Natural killer cell (primary cell): ENCODE results near the gene BECN2. TPM values are rescaled to one million over a fixed set of nuclear protein-coding genes. Genes with fewer than 3 reads are reported as not detected.

Experiments
- ATAC-seq, 3 donors: fragments of 150-1000 bp in 2 of 3; fragments of 200-7000 bp in 1 of 3; cut with Tn5 transposase; 1 replicate in 1 of 3; 2 replicates in 2 of 3; pipeline ENCODE4 v1.10.0; 2021; ENCODE audit warnings: mild to moderate bottlenecking in 2 of 3, moderate library complexity in 2 of 3
- DNase-seq, 2 donors: peaks; one replicate each; pipeline versions ENCODE4 v3.0.0 to v3.0.0-alpha.2; 2013 to 2021; ENCODE audit warnings: mixed read lengths in 1 of 2
- H3K27ac ChIP-seq: one replicate; pipeline ENCODE4 v1.5.1; 2013; ENCODE audit warnings: mild to moderate bottlenecking, low read length
- H3K27me3 ChIP-seq: one replicate; pipeline ENCODE4 v1.6.1; 2013; ENCODE audit warnings: low read length; ENCODE audit not compliant: control insufficient read depth, insufficient read depth
- H3K36me3 ChIP-seq: one replicate; pipeline ENCODE4 v1.6.1; 2013; ENCODE audit warnings: low read length; ENCODE audit not compliant: control insufficient read depth, insufficient read depth
- H3K4me1 ChIP-seq: one replicate; pipeline ENCODE4 v1.6.1; 2013; ENCODE audit warnings: low read length; ENCODE audit not compliant: control insufficient read depth, insufficient read depth
- H3K4me3 ChIP-seq: one replicate; pipeline ENCODE4 v1.5.1; 2013; ENCODE audit warnings: low read length
- H3K9me3 ChIP-seq: one replicate; pipeline ENCODE4 v1.6.1; 2013; ENCODE audit warnings: low read length; ENCODE audit not compliant: control insufficient read depth, insufficient read depth
- H3K27ac Mint-ChIP-seq, 2 donors: one replicate each; pipeline ENCODE4 v1.8.0; 2022; ENCODE audit warnings: mild to moderate bottlenecking in 2 of 2, mixed read lengths in 2 of 2, moderate library complexity in 1 of 2
- H3K27me3 Mint-ChIP-seq, 2 donors: one replicate each; pipeline ENCODE4 v1.8.0; 2022; ENCODE audit warnings: low read depth in 2 of 2, mixed read lengths in 2 of 2
- H3K36me3 Mint-ChIP-seq: one replicate; pipeline ENCODE4 v1.8.0; 2022; ENCODE audit warnings: mixed read lengths
- H3K4me1 Mint-ChIP-seq, 2 donors: one replicate each; pipeline ENCODE4 v1.8.0; 2022; ENCODE audit warnings: mixed read lengths in 2 of 2
- H3K4me3 Mint-ChIP-seq: one replicate; pipeline ENCODE4 v1.8.0; 2022; ENCODE audit warnings: mild to moderate bottlenecking, moderate library complexity, mixed read lengths
- H3K9me3 Mint-ChIP-seq, 2 donors: one replicate each; pipeline ENCODE4 v1.8.0; 2022; ENCODE audit warnings: mixed read lengths in 2 of 2
- WGBS: methylation state at CpG from one replicate; pipeline ENCODE4 v1.1.7; 2013; ENCODE audit warnings: missing lambda C conversion rate; ENCODE audit not compliant: insufficient coverage; 5-methylcytosine and 5-hydroxymethylcytosine counted together
- intact Hi-C: fragments of 100-400 bp; cut with micrococcal nuclease; formaldehyde crosslinking; loops from one replicate; pipeline ENCODE4 v1.14.2; 2022
- total RNA-seq, 4 donors: library from RNA; stranded (reverse); fragments of 120-200 nt in 1 of 4; gene quantifications; one replicate each; pipeline versions ENCODE4 v1.2.3 to v1.2.4, GENCODE V29; 2013 to 2022
- TF ChIP-seq, protein P1 (sequence below): fragments of 200-600 bp; IDR thresholded peaks from one replicate; pipeline ENCODE4 v1.8.0; 2022; ENCODE audit warnings: antibody characterized with exemption

Gene BECN2
- total RNA-seq, 3 donors from 2014 or later (not counting 1 experiment from before 2014, with no cell fraction given): not detected

DNA sequence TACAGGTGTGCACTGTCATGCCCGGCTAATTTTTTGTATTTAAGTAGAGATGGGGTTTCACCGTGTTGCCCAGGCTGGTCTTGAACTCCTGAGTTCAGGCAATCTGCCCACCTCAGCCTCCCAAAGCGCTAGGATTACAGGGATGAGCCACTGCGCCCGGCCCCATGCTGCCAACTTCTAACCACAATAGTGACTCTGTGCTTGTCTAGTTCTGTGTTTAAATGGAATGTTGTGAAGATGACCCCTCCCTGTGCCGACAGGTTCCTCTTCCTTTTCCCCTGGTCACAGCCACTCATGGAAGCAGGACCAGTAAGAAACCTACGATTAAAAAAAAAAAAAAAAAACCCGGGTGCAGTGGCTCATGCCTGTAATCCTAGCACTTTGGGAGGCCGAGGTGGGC is 36.6 kb downstream of the BECN2 start:
- Mint-ChIP-seq H3K4me3 (no peak overlapping the region), H3K4me1 (peaks cover 6% of the 10 kb centered on the region in 2 donors)

DNA sequence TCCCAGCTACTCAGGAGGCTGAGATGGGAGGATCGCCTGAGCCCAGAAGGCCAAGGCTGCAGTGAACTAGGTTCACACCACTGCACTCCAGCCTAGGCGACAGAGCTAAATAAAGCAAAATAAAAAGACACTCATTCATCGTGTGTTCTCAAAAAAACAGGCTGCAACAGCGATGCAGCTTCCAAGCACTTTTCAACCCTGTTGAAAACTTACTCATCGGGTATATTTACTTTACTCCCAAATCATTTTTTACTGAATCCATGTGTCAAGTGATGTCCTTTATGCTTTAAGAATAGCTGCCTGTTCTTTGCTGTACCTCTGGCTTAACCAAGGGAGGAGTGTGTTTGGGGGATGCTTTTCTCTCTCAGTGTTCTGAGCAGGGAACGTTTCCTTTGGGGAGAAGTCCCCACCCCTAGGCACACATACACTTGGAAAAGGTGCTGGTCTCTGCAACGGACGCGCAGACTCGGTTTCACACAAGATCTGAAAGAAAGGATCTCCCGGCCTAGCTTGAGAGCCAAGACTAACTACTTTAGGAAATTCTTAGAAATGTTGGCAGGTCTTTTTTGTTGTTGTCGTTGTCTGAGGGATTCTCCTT is 39.9 kb downstream of the BECN2 start:
- DNase-seq (no peak), ATAC-seq (no peak)
- TF ChIP-seq, protein P1, sequence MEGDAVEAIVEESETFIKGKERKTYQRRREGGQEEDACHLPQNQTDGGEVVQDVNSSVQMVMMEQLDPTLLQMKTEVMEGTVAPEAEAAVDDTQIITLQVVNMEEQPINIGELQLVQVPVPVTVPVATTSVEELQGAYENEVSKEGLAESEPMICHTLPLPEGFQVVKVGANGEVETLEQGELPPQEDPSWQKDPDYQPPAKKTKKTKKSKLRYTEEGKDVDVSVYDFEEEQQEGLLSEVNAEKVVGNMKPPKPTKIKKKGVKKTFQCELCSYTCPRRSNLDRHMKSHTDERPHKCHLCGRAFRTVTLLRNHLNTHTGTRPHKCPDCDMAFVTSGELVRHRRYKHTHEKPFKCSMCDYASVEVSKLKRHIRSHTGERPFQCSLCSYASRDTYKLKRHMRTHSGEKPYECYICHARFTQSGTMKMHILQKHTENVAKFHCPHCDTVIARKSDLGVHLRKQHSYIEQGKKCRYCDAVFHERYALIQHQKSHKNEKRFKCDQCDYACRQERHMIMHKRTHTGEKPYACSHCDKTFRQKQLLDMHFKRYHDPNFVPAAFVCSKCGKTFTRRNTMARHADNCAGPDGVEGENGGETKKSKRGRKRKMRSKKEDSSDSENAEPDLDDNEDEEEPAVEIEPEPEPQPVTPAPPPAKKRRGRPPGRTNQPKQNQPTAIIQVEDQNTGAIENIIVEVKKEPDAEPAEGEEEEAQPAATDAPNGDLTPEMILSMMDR: no peak
- Histone ChIP-seq H3K4me1 (peaks cover 4% of the 10 kb centered on the region), H3K9me3 (no peaks in the 10 kb centered on the region), H3K27ac (no peak overlapping the region), H3K27me3 (no peaks in the 10 kb centered on the region), H3K4me3 (no peak overlapping the region), H3K36me3 (no peaks in the 10 kb centered on the region)
- Mint-ChIP-seq H3K27ac (no peak overlapping the region), H3K4me3 (no peak overlapping the region), H3K27me3 (no peaks in the 10 kb centered on the region), H3K4me1 (peaks cover 6% of the 10 kb centered on the region in 2 donors), H3K9me3 (no peaks in the 10 kb centered on the region), H3K36me3 (no peaks in the 10 kb centered on the region)
- intact Hi-C loops: no loop called here
- WGBS: 92% methylated on average over 12 of the region's 12 CpGs

More for the DNA sequence above, 36.6 kb downstream of the BECN2 start:
- Histone ChIP-seq H3K4me1 (peaks cover 4% of the 10 kb centered on the region), H3K9me3 (no peaks in the 10 kb centered on the region), H3K36me3 (no peaks in the 10 kb centered on the region), H3K27ac (no peak overlapping the region), H3K4me3 (no peak overlapping the region), H3K27me3 (no peaks in the 10 kb centered on the region)
- H3K36me3 Mint-ChIP-seq: no peaks in the 10 kb centered on the region
- no peaks in the 10 kb centered on the region for H3K9me3 Mint-ChIP-seq
- intact Hi-C loops: no loop called here
- ATAC-seq: no peak
- TF ChIP-seq, protein P1: no peak
- H3K27ac Mint-ChIP-seq: no peak overlapping the region
- WGBS: 86% methylated on average over 6 of the region's 9 CpGs
- peaks cover 0 to 4% of the 10 kb centered on the region in 2 donors for H3K27me3 Mint-ChIP-seq
- DNase-seq: no peak

DNA sequence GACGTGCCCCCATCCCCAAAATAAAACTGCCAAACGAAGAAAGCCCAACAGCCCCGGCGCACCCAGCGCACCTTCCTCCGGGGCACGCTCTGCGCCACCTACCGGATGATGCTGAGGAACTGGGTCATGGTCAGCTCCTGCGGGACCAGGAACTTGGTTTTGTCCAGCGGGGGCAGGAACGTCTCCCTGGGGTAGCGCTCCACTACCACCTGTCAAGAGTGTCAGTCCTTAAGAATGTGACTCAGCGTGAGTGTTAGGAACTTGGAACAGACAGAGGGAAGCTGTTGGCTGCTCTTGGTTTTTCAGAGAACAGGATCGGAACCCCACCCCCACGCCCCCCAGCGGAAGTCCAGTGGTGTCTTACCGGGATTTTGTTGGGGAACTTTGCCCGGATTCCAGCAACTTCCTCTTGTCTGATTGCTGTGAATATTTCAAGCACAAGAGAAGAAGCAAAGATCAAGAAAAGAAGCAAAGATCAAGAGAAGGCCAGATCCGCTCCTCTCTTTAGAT is 40.9 kb downstream of the BECN2 start:
- no peak overlapping the region for H3K4me3 ChIP-seq
- H3K36me3 ChIP-seq: no peaks in the 10 kb centered on the region
- H3K9me3 ChIP-seq: no peaks in the 10 kb centered on the region
- no peaks in the 10 kb centered on the region for H3K27me3 Mint-ChIP-seq
- TF ChIP-seq, protein P1: peak; percentile 78
- H3K27ac Mint-ChIP-seq: no peak overlapping the region
- H3K4me1 Mint-ChIP-seq: peaks cover 6% of the 10 kb centered on the region in 2 donors
- no peaks in the 10 kb centered on the region for H3K27me3 ChIP-seq
- peaks cover 4% of the 10 kb centered on the region for H3K4me1 ChIP-seq
- 16% methylated on average over 19 of the region's 20 CpGs for WGBS
- H3K4me3 Mint-ChIP-seq: peak overlapping the region; percentile 66
- H3K27ac ChIP-seq: no peak overlapping the region
- H3K36me3 Mint-ChIP-seq: no peaks in the 10 kb centered on the region
- peak; percentile 60 to 85 (median 76) for ATAC-seq
- peak; percentile 39 to 61 for DNase-seq
- H3K9me3 Mint-ChIP-seq: no peaks in the 10 kb centered on the region
- intact Hi-C loops: loop anchor here (1.0 kb wide), 3 partner anchors 102 to 467 kb away; no protein-coding TSS in a partner anchor

DNA sequence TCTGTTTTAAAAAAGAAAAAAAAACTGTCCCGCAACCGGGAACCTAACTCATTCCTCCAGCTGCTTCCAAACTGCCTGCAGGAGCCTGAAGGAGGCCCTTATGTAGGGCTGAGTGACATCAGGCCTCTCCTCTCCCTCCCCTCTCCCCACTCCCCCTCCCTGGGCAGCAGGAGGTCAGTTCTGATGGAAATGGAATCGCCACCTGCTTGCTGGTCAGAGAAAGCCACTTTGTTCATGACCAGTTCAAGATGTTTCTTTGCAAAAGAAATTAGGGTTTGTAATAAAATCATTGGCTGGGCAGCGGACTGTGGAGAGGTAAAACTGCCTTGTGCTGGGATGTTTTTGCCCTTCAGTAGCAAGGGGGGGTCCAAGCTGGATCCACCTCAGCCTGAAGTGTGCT is 41.5 kb downstream of the BECN2 start, which contains the start of gene MAP1LC3C:
TSS of gene MAP1LC3C (minus strand) at position 73 of the 400 bp plus-strand sequence. CDS start 90 bp downstream, outside the sequence.
- peaks cover 4% of the 10 kb centered on the region for H3K4me1 ChIP-seq
- no peaks in the 10 kb centered on the region for H3K36me3 ChIP-seq
- no peak for DNase-seq
- Mint-ChIP-seq H3K9me3 (no peaks in the 10 kb centered on the region), H3K36me3 (no peaks in the 10 kb centered on the region), H3K4me1 (peaks cover 6% of the 10 kb centered on the region in 2 donors), H3K4me3 (peak within 1 kb of the TSS; percentile 66), H3K27me3 (no peaks in the 10 kb centered on the region), H3K27ac (no peak within 1 kb of the TSS)
- intact Hi-C loops: no loop called here
- ATAC-seq: no peak
- no peaks in the 10 kb centered on the region for H3K27me3 ChIP-seq
- 52% methylated on average over 4 of the region's 4 CpGs for WGBS
- TF ChIP-seq, protein P1: no peak
- no peak within 1 kb of the TSS for H3K27ac ChIP-seq
- no peaks in the 10 kb centered on the region for H3K9me3 ChIP-seq
- no peak within 1 kb of the TSS for H3K4me3 ChIP-seq
